Breast epithelium (tissue), 4 donors: ENCODE results near the gene GPR35. TPM values are rescaled to one million over a fixed set of nuclear protein-coding genes. Genes with fewer than 3 reads are reported as not detected.

Experiments
- DNase-seq, 2 donors: peaks; one replicate each; pipeline ENCODE4 v3.0.0-alpha.2; 2019; ENCODE audit warnings: low spot score in 2 of 2
- H3K27ac ChIP-seq, 2 donors: fragments of 200-600 bp; sonication (generic) in 1 of 2; one replicate each; pipeline ENCODE4 v1.5.1; 2016 to 2019; ENCODE audit warnings: mild to moderate bottlenecking in 1 of 2
- H3K27me3 ChIP-seq, 2 donors: fragments of 200-600 bp; sonication (generic) in 1 of 2; one replicate each; pipeline versions ENCODE4 v1.5.1 to v1.6.0; 2017 to 2019; ENCODE audit warnings: control low read depth in 1 of 2, mild to moderate bottlenecking in 1 of 2
- H3K36me3 ChIP-seq: fragments of 200-600 bp; one replicate; pipeline ENCODE4 v1.5.1; 2019
- H3K4me1 ChIP-seq, 2 donors: fragments of 200-600 bp; sonication (generic); one replicate each; pipeline ENCODE4 v1.5.1; 2016 to 2019; ENCODE audit warnings: control low read depth in 1 of 2
- H3K4me3 ChIP-seq, 3 donors: fragments of 200-600 bp; sonication (generic); 1 replicate in 2 of 3; 2 replicates in 1 of 3; pipeline ENCODE4 v1.5.1; 2016 to 2019; ENCODE audit warnings: mild to moderate bottlenecking in 3 of 3, moderate library complexity in 2 of 3
- H3K9me3 ChIP-seq, 2 donors: fragments of 200-600 bp; sonication (generic) in 1 of 2; one replicate each; pipeline ENCODE4 v1.5.1; 2016 to 2019; ENCODE audit warnings: control low read depth in 1 of 2
- CTCF ChIP-seq, 3 donors: fragments of 450-650 bp; IDR thresholded peaks; one replicate each; pipeline ENCODE4 v1.5.1; 2016 to 2017; ENCODE audit warnings: antibody characterized with exemption in 3 of 3, mild to moderate bottlenecking in 3 of 3, moderate library complexity in 3 of 3
- POLR2A ChIP-seq: fragments of 450-650 bp; IDR thresholded peaks from one replicate; pipeline ENCODE4 v1.6.1; 2016; ENCODE audit warnings: antibody characterized with exemption, mild to moderate bottlenecking, moderate library complexity
- POLR2AphosphoS5 ChIP-seq, 3 donors: sonication (generic); formaldehyde crosslinking; IDR thresholded peaks; one replicate each; pipeline ENCODE4 v1.6.1; 2017; ENCODE audit warnings: antibody characterized with exemption in 3 of 3
- intact Hi-C: fragments of 100-400 bp; cut with DNase I; formaldehyde crosslinking; loops from one replicate; pipeline ENCODE4 v1.15.1; 2023; ENCODE audit warnings: low total_unique reads
- total RNA-seq, 3 donors: library from RNA; depleted of rRNA; stranded (reverse); fragments of >200 nt; gene quantifications; one replicate each; pipeline ENCODE4 v1.1.0, GENCODE V29; 2016

The GPR35 gene
- total RNA-seq, 3 donors from 2014 or later = 1.6 to 4.7 (median 2.6) TPM

GRCh38 chr2:240620859-240621258 lies 4.4 kb upstream of the GPR35 start:
- H3K27ac ChIP-seq = no peak overlapping the region
- H3K4me3 ChIP-seq = no peak overlapping the region
- no peaks in the 10 kb centered on the region for H3K36me3 ChIP-seq
- intact Hi-C loops = no loop called here
- no peaks in the 10 kb centered on the region for H3K4me1 ChIP-seq
- no peaks in the 10 kb centered on the region for H3K9me3 ChIP-seq
- DNase-seq = no peak
- TF ChIP-seq CTCF (IDR thresholded peaks at IDR 0.05) = no peak
- no peaks in the 10 kb centered on the region for H3K27me3 ChIP-seq

- no peak overlapping the region for H3K4me3 ChIP-seq
- no peak for DNase-seq
- no peaks in the 10 kb centered on the region for H3K36me3 ChIP-seq
- H3K4me1 ChIP-seq = no peaks in the 10 kb centered on the region
- intact Hi-C loops = no loop called here
- H3K27me3 ChIP-seq = no peaks in the 10 kb centered on the region
- no peaks in the 10 kb centered on the region for H3K9me3 ChIP-seq
- H3K27ac ChIP-seq = no peak overlapping the region
- TF ChIP-seq CTCF (IDR thresholded peaks at IDR 0.05) (no peak), POLR2A (no peak), POLR2AphosphoS5 (IDR thresholded peaks at IDR 0.05) (no peak)
These were observed 3.2 kb upstream of the GPR35 start for GRCh38 chr2:240622060-240622411.

- peak in 1 of 2 donors; percentile 47 for DNase-seq
- intact Hi-C loops = no loop called here
These were observed 2.6 kb upstream of the GPR35 start for GRCh38 chr2:240622531-240623235.

GRCh38 chr2:240623531-240624010 lies 1.7 kb upstream of the GPR35 start:
- Histone ChIP-seq H3K4me3 (no peak overlapping the region), H3K4me1 (no peaks in the 10 kb centered on the region), H3K36me3 (no peaks in the 10 kb centered on the region), H3K27ac (no peak overlapping the region), H3K9me3 (no peaks in the 10 kb centered on the region), H3K27me3 (no peaks in the 10 kb centered on the region)
- DNase-seq = no peak
- intact Hi-C loops = no loop called here
- TF ChIP-seq POLR2A = no peak
- TF ChIP-seq CTCF (IDR thresholded peaks at IDR 0.05) = no peak
- no peak for TF ChIP-seq POLR2AphosphoS5 (IDR thresholded peaks at IDR 0.05)

More at GRCh38 chr2:240622531-240623235, 2.6 kb upstream of the GPR35 start:
- TF ChIP-seq POLR2A (no peak), CTCF (IDR thresholded peaks at IDR 0.05) (no peak)
- Histone ChIP-seq H3K4me1 (no peaks in the 10 kb centered on the region), H3K27ac (no peak overlapping the region), H3K9me3 (no peaks in the 10 kb centered on the region), H3K36me3 (no peaks in the 10 kb centered on the region), H3K4me3 (no peak overlapping the region), H3K27me3 (no peaks in the 10 kb centered on the region)

- no peak overlapping the region for H3K27ac ChIP-seq
- peak in 1 of 2 donors; percentile 42 for DNase-seq
- TF ChIP-seq CTCF (IDR thresholded peaks at IDR 0.05) = no peak
- TF ChIP-seq POLR2AphosphoS5 (IDR thresholded peaks at IDR 0.05) = no peak
- TF ChIP-seq POLR2A = no peak
These were observed 1.0 kb upstream of the GPR35 start for GRCh38 chr2:240624011-240624949.

More at GRCh38 chr2:240624011-240624949, 1.0 kb upstream of the GPR35 start:
- intact Hi-C loops = no loop called here
- no peak overlapping the region for H3K4me3 ChIP-seq
- H3K27me3 ChIP-seq = no peaks in the 10 kb centered on the region
- H3K4me1 ChIP-seq = no peaks in the 10 kb centered on the region
- H3K36me3 ChIP-seq = no peaks in the 10 kb centered on the region
- H3K9me3 ChIP-seq = no peaks in the 10 kb centered on the region
